Gastroesophageal sphincter (tissue), 3 donors: Measurements from ENCODE around the gene ASIC1.

Experiments used
- CTCF ChIP-seq, 4 experiments: fragments of 200-600 bp in 2 of 4; fragments of 450-650 bp in 2 of 4; sonication (generic) in 1 of 4; IDR thresholded peaks; one replicate each; pipeline ENCODE4 v1.5.1; 2017 to 2019; ENCODE audit warnings: antibody characterized with exemption in 4 of 4, mild to moderate bottlenecking in 2 of 4, moderate library complexity in 2 of 4
- EP300 ChIP-seq: sonication (generic); formaldehyde crosslinking; IDR thresholded peaks from one replicate; pipeline ENCODE4 v1.6.1; 2017; ENCODE audit warnings: antibody characterized with exemption, mild to moderate bottlenecking
- POLR2A ChIP-seq, 2 donors: fragments of 450-650 bp; IDR thresholded peaks; one replicate each; pipeline ENCODE4 v1.6.1; 2017; ENCODE audit warnings: antibody characterized with exemption in 2 of 2, mild to moderate bottlenecking in 2 of 2, moderate library complexity in 1 of 2
- POLR2AphosphoS5 ChIP-seq: sonication (generic); formaldehyde crosslinking; IDR thresholded peaks from one replicate; pipeline ENCODE4 v1.6.1; 2017; ENCODE audit warnings: antibody characterized with exemption

DNA sequence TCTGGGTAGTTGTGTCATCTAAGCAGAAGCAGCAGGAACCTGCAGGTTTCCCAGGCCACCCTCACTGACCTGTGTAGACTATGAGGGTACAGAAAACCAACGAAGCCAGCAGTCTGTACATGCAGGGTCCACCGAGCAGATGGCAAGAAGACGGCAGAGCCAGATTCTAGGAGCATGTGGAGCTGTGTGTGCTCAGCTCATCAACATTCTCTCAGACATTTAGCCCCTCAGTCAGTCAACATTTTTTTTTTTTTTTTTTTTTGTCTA, 7.3 kb upstream of the ASIC1 start:
- TF ChIP-seq POLR2AphosphoS5 (no peak), POLR2A (IDR thresholded peaks at IDR 0.05) (no peak), CTCF (IDR thresholded peaks at IDR 0.05) (no peak), EP300 (no peak)
